OCI-LY1 (cell line): ENCODE data around the gene ZBTB46.

ENCODE experiments used
- H2AFZ ChIP-seq: fragments of 200-600 bp; sonication (generic), shearing (Covaris generic); 2 replicates; pipeline ENCODE4 v1.6.0; 2014; ENCODE audit warnings: antibody characterized with exemption, mild to moderate bottlenecking, low read length
- H3F3A ChIP-seq: fragments of 200-600 bp; sonication (generic), shearing (Covaris generic); 2 replicates; pipeline ENCODE4 v1.6.0; 2014; ENCODE audit warnings: mild to moderate bottlenecking, antibody characterized with exemption, low read length, moderate library complexity; ENCODE audit not compliant: insufficient read depth
- H3K27ac ChIP-seq: fragments of 200-600 bp; sonication (generic); 2 replicates; pipeline ENCODE4 v1.5.1; 2014; ENCODE audit warnings: low read length, mixed run types, mild to moderate bottlenecking, low read depth; ENCODE audit not compliant: poor library complexity, severe bottlenecking
- H3K27me3 ChIP-seq: fragments of 200-600 bp; sonication (generic); 2 replicates; pipeline ENCODE4 v1.6.0; 2014; ENCODE audit warnings: antibody characterized with exemption, mild to moderate bottlenecking, low read length, moderate library complexity; ENCODE audit not compliant: insufficient read depth
- H3K36me3 ChIP-seq: fragments of 200-600 bp; sonication (generic); 2 replicates; pipeline ENCODE4 v1.6.1; 2014; ENCODE audit warnings: mild to moderate bottlenecking, antibody characterized with exemption, low read length, moderate library complexity, mixed read lengths; ENCODE audit not compliant: insufficient read depth
- H3K4me1 ChIP-seq: fragments of 200-600 bp; sonication (generic); 2 replicates; pipeline ENCODE4 v1.5.1; 2014; ENCODE audit warnings: mild to moderate bottlenecking, low read length, moderate library complexity; ENCODE audit not compliant: insufficient read depth, severe bottlenecking
- H3K4me2 ChIP-seq: fragments of 200-600 bp; sonication (generic), shearing (Covaris generic); 2 replicates; pipeline ENCODE4 v1.6.1; 2014; ENCODE audit warnings: low read length
- H3K4me3 ChIP-seq: fragments of 200-600 bp; sonication (generic); 2 replicates; pipeline ENCODE4 v1.5.1; 2014; ENCODE audit warnings: low read length, low read depth, mild to moderate bottlenecking, mixed read lengths; ENCODE audit not compliant: poor library complexity, severe bottlenecking
- H3K79me2 ChIP-seq: fragments of 200-600 bp; shearing (Covaris generic); 2 replicates; pipeline ENCODE4 v1.6.1; 2016; ENCODE audit warnings: mixed run types, low read length, mixed read lengths; ENCODE audit not compliant: insufficient read depth
- H3K9ac ChIP-seq: fragments of 200-600 bp; sonication (generic), shearing (Covaris generic); 2 replicates; pipeline ENCODE4 v1.6.1; 2014; ENCODE audit warnings: mild to moderate bottlenecking, low read length, mixed read lengths
- H3K9me2 ChIP-seq: fragments of 200-600 bp; sonication (generic), shearing (Covaris generic); 2 replicates; pipeline ENCODE4 v1.6.1; 2014; ENCODE audit warnings: low read depth, mild to moderate bottlenecking, low read length, mixed read lengths
- H3K9me3 ChIP-seq: fragments of 200-600 bp; shearing (Covaris generic); 2 replicates; pipeline ENCODE4 v1.6.1; 2014; ENCODE audit warnings: low read length, mixed read lengths
- H4K20me1 ChIP-seq: fragments of 200-600 bp; sonication (generic), shearing (Covaris generic); 2 replicates; pipeline ENCODE4 v1.6.0; 2016; ENCODE audit warnings: mild to moderate bottlenecking, low read length; ENCODE audit not compliant: insufficient read depth
- EZH2 ChIP-seq: fragments of 200-600 bp; sonication (generic), shearing (Covaris generic); IDR thresholded peaks from 2 replicates; pipeline ENCODE4 v1.8.0; 2017; ENCODE audit warnings: borderline replicate concordance, mixed run types, mild to moderate bottlenecking, antibody characterized with exemption, low read length, moderate library complexity, mixed read lengths
- TF ChIP-seq, protein P1 (sequence below): fragments of 200-600 bp; sonication (generic), shearing (Covaris generic); IDR thresholded peaks from 2 replicates; pipeline ENCODE4 v1.5.1; 2017; ENCODE audit warnings: mild to moderate bottlenecking, antibody characterized with exemption, low read length, moderate library complexity, mixed read lengths

ZBTB46 gene

DNA sequence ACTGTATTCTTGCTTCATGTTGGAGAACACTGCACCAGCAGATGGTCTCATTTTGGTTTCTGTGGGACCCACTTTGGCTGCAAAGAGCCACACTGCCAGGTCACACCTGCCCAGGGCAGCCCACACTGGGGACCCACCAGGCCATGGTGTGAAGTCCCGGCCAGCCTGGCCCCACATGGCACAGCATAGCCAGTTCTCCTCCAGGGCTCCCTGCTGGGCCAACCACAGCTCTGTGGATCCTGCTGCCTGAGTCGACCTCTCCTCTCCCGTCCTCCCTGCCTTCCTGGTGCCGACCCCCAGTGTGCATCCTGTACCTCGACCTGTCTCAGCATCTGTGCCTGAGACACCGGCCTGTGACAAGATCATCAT, 126.3 kb downstream of the ZBTB46 start:
- H3K4me3 ChIP-seq: no peak overlapping the region
- peaks cover 21% of the 10 kb centered on the region for H3K4me1 ChIP-seq
- H3K9ac ChIP-seq: no peak overlapping the region
- no peaks in the 10 kb centered on the region for H3F3A ChIP-seq
- no peaks in the 10 kb centered on the region for H4K20me1 ChIP-seq
- H3K9me2 ChIP-seq: no peaks in the 10 kb centered on the region
- peaks cover 3% of the 10 kb centered on the region; the same call in 1 of the 2 replicates for H3K79me2 ChIP-seq
- peaks cover 39% of the 10 kb centered on the region for H3K36me3 ChIP-seq
- no peak overlapping the region for H3K4me2 ChIP-seq
- no peak overlapping the region for H2AFZ ChIP-seq
- no peak overlapping the region for H3K27ac ChIP-seq
- H3K27me3 ChIP-seq: no peaks in the 10 kb centered on the region
- no peaks in the 10 kb centered on the region for H3K9me3 ChIP-seq
- TF ChIP-seq EZH2: no peak
- TF ChIP-seq, protein P1, sequence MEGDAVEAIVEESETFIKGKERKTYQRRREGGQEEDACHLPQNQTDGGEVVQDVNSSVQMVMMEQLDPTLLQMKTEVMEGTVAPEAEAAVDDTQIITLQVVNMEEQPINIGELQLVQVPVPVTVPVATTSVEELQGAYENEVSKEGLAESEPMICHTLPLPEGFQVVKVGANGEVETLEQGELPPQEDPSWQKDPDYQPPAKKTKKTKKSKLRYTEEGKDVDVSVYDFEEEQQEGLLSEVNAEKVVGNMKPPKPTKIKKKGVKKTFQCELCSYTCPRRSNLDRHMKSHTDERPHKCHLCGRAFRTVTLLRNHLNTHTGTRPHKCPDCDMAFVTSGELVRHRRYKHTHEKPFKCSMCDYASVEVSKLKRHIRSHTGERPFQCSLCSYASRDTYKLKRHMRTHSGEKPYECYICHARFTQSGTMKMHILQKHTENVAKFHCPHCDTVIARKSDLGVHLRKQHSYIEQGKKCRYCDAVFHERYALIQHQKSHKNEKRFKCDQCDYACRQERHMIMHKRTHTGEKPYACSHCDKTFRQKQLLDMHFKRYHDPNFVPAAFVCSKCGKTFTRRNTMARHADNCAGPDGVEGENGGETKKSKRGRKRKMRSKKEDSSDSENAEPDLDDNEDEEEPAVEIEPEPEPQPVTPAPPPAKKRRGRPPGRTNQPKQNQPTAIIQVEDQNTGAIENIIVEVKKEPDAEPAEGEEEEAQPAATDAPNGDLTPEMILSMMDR: no peak

DNA sequence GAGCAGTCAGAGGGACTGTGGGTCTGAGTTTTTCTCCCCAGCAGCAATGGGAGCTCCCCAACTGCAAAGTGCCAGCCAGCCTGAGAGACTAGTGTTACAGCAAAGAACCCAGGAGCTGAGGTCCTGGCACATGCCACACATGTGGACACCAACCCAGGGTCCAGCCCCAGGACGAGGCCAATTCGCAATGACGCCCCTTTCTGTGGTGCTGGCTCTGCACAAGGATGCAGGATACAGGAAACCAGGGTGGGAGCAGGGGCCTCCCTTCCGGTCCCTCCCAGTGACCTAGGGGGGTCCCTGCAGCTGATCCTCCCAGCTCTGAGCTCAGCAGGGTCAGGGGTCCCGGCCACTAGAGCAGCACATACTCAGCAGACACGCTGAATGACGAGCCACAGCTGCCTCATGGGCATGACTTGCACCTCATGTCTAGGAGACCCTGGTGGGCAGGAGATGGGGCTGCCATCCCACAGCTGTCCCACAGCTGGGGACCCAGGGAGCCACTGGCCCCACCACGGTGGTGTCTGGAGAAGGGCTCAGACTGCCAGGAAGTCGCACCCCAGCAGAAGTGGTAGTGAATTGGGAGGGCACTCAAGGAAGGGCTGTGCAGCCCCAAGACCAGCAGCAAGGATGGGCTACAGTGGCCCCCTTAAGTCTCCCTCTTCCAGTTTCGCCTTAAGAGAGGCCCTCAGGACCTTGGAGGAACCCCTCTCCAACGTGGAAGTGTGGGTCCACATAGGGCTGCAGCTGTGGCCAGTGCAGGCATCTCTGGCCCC, 126.9 kb downstream of the ZBTB46 start:
- Histone ChIP-seq H3K36me3 (peaks cover 36% of the 10 kb centered on the region), H3K9ac (no peak overlapping the region), H3K27ac (no peak overlapping the region), H3K4me2 (no peak overlapping the region), H3K9me3 (no peaks in the 10 kb centered on the region), H2AFZ (no peak overlapping the region), H3K27me3 (no peaks in the 10 kb centered on the region), H3F3A (no peaks in the 10 kb centered on the region), H4K20me1 (no peaks in the 10 kb centered on the region), H3K4me3 (no peak overlapping the region), H3K9me2 (no peaks in the 10 kb centered on the region), H3K79me2 (peaks cover 3% of the 10 kb centered on the region; the same call in 1 of the 2 replicates), H3K4me1 (peaks cover 17% of the 10 kb centered on the region)
- TF ChIP-seq, protein P1: no peak
- TF ChIP-seq EZH2: no peak

DNA sequence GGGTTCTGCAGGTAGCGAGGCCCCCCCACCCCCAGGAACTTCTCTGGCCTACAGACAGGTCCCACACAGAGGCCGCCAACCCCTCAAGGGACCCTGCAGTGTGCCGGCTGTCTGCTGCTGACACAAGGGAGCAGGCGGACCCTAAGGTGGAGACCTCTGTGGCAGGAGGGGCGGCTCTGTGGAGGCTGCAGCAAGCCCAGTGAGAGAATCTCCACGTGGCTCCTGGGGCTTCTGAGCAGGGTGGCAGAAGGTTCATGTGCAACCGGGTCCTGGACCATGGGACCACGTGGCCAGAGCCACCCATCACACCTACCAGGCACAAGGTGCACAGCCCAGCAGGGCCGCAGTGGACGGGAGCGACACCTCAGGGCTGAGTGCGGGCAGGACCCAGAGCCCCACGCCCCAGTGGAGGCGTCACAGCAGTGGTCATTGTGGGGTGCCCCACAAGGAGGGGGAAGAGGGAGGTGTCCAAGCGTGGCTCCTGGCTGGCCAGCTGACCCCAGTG, 127.5 kb downstream of the ZBTB46 start:
- TF ChIP-seq, protein P1: no peak
- TF ChIP-seq EZH2: no peak
- Histone ChIP-seq H3K9ac (no peak overlapping the region), H3K79me2 (no peaks in the 10 kb centered on the region), H3K4me1 (peaks cover 11% of the 10 kb centered on the region), H3K4me3 (no peak overlapping the region), H3F3A (no peaks in the 10 kb centered on the region), H3K27me3 (no peaks in the 10 kb centered on the region), H3K9me3 (no peaks in the 10 kb centered on the region), H4K20me1 (no peaks in the 10 kb centered on the region), H3K9me2 (no peaks in the 10 kb centered on the region), H2AFZ (no peak overlapping the region), H3K36me3 (peaks cover 33% of the 10 kb centered on the region), H3K4me2 (no peak overlapping the region), H3K27ac (no peak overlapping the region)
